SK-N-SH (cell line): ENCODE measurements around the gene ARHGEF7. TPM values are rescaled to one million over a fixed set of nuclear protein-coding genes. Genes with fewer than 3 reads are reported as not detected.

Experiments used
- CTCF ChIA-PET: fragments of 300-600, 350-600 bp; formaldehyde crosslinking; extraction: SDS; loops from one replicate; lab custom pipeline; 2021; lab: Yijun Ruan, JAX
- POLR2A ChIA-PET: fragments of 350-600 bp; sonication (Branson Sonifier 250); formaldehyde crosslinking; extraction: SDS; loops from one replicate; lab custom pipeline; 2020; ENCODE audit warnings: antibody characterized with exemption, inconsistent platforms; lab: Yijun Ruan, JAX
- DNase-seq: peaks from one replicate; pipeline ENCODE4 v3.0.0; 2012
- H2AFZ ChIP-seq: fragments of 200-600 bp; sonication (generic); 2 replicates; pipeline ENCODE4 v1.8.1; 2016; ENCODE audit warnings: antibody characterized with exemption, mild to moderate bottlenecking, low read depth
- H3F3A ChIP-seq: fragments of 200-600 bp; sonication (generic); replicated peaks from 2 replicates; pipeline ENCODE3; 2016; ENCODE audit warnings: antibody characterized with exemption, mild to moderate bottlenecking; ENCODE audit not compliant: insufficient read depth
- H3K27ac ChIP-seq, 2 experiments: fragments of 200-500 bp in 1 of 2; fragments of 200-600 bp in 1 of 2; sonication (Bioruptor generic) in 1 of 2; sonication (generic), shearing (Covaris generic) in 1 of 2; 2 replicates each; pipeline versions ENCODE4 v1.5.1 to v1.6.1; 2014 to 2016; ENCODE audit warnings: low read depth in 2 of 2, inconsistent platforms in 1 of 2, low read length in 1 of 2, mild to moderate bottlenecking in 1 of 2, mixed read lengths in 1 of 2
- H3K27me3 ChIP-seq: fragments of 200-600 bp; sonication (generic), shearing (Covaris generic); 2 replicates; pipeline ENCODE4 v1.6.1; 2016; ENCODE audit warnings: mixed run types; ENCODE audit not compliant: insufficient read depth
- H3K36me3 ChIP-seq, 2 experiments: fragments of 200-500 bp in 1 of 2; fragments of 200-600 bp in 1 of 2; sonication (Bioruptor generic) in 1 of 2; sonication (generic) in 1 of 2; replicated peaks in 1 of 2; 2 replicates each; pipeline versions ENCODE3 to v1.5.1; 2014 to 2016; ENCODE audit warnings: low read length in 1 of 2, mild to moderate bottlenecking in 1 of 2; ENCODE audit not compliant: insufficient read depth in 2 of 2, control insufficient read depth in 1 of 2
- H3K4me1 ChIP-seq, 2 experiments: fragments of 200-500 bp in 1 of 2; fragments of 200-600 bp in 1 of 2; sonication (Bioruptor generic) in 1 of 2; sonication (generic), shearing (Covaris generic) in 1 of 2; 2 replicates each; pipeline versions ENCODE4 v1.5.1 to v1.6.1; 2014 to 2016; ENCODE audit warnings: low read depth in 1 of 2, low read length in 1 of 2, mixed run types in 1 of 2; ENCODE audit not compliant: insufficient read depth in 2 of 2, control insufficient read depth in 1 of 2
- H3K4me2 ChIP-seq: fragments of 200-600 bp; sonication (generic), shearing (Covaris generic); 2 replicates; pipeline ENCODE4 v1.6.1; 2017; ENCODE audit warnings: mixed run types
- H3K4me3 ChIP-seq, 2 experiments: fragments of 200-500 bp in 1 of 2; fragments of 200-600 bp in 1 of 2; sonication (Bioruptor generic) in 1 of 2; sonication (generic), shearing (Covaris generic) in 1 of 2; 2 replicates each; pipeline versions ENCODE4 v1.5.1 to v1.8.1; 2014 to 2016; ENCODE audit warnings: low read depth in 2 of 2, inconsistent platforms in 1 of 2, low read length in 1 of 2, mild to moderate bottlenecking in 1 of 2, mixed read lengths in 1 of 2, moderate library complexity in 1 of 2
- H3K79me2 ChIP-seq: fragments of 200-600 bp; sonication (generic); 2 replicates; pipeline ENCODE4 v1.8.1; 2017; ENCODE audit warnings: mild to moderate bottlenecking; ENCODE audit not compliant: insufficient read depth
- H3K9ac ChIP-seq: fragments of 200-600 bp; sonication (generic); 2 replicates; pipeline ENCODE4 v1.6.1; 2017; ENCODE audit warnings: mixed run types
- H3K9me2 ChIP-seq: fragments of 200-600 bp; sonication (generic); 2 replicates; pipeline ENCODE4 v1.6.1; 2017; ENCODE audit warnings: mixed run types
- H3K9me3 ChIP-seq: fragments of 200-600 bp; sonication (generic); 2 replicates; pipeline ENCODE4 v1.6.1; 2017; ENCODE audit warnings: mixed run types, mild to moderate bottlenecking, moderate library complexity
- H4K20me1 ChIP-seq: fragments of 200-600 bp; sonication (generic); 2 replicates; pipeline ENCODE4 v1.6.1; 2017; ENCODE audit warnings: mild to moderate bottlenecking, mixed run types; ENCODE audit not compliant: insufficient read depth
- CHD2 ChIP-seq: fragments of 150-350 bp; IDR thresholded peaks from 2 replicates; pipeline ENCODE4 v1.6.1; 2018; ENCODE audit warnings: low read length; ENCODE audit not compliant: partially characterized antibody
- EP300 ChIP-seq, 2 experiments: IDR thresholded peaks; 2 replicates each; pipeline versions ENCODE4 v1.4.0 to v1.6.1; 2012; ENCODE audit warnings: borderline replicate concordance in 1 of 2, low read depth in 1 of 2, low read length in 1 of 2
- EZH2phosphoT487 ChIP-seq: fragments of 200-600 bp; sonication (generic); IDR thresholded peaks from 2 replicates; pipeline ENCODE4 v1.6.1; 2017; ENCODE audit warnings: low read depth, mixed run types, mild to moderate bottlenecking, antibody characterized with exemption, moderate library complexity, borderline replicate concordance
- FOXJ3 ChIP-seq: sonication (generic); formaldehyde crosslinking; IDR thresholded peaks from 2 replicates; pipeline ENCODE4 v1.5.1; 2020; ENCODE audit warnings: mild to moderate bottlenecking, missing genetic modification reagents
- GATA2 ChIP-seq: sonication (generic); formaldehyde crosslinking; IDR thresholded peaks from 2 replicates; pipeline ENCODE4 v1.5.0; 2020; ENCODE audit warnings: mild to moderate bottlenecking, missing genetic modification reagents
- MXI1 ChIP-seq: IDR thresholded peaks from 2 replicates; pipeline ENCODE4 v1.6.1; 2012; ENCODE audit warnings: mild to moderate bottlenecking, low read depth, low read length, improper control_type of control experiment
- NRF1 ChIP-seq: IDR thresholded peaks from 2 replicates; pipeline ENCODE4 v1.6.1; 2012; ENCODE audit warnings: low read depth, mild to moderate bottlenecking, low read length
- POLR2AphosphoS5 ChIP-seq: IDR thresholded peaks from 2 replicates; pipeline ENCODE4 v1.6.1; 2012; ENCODE audit warnings: low read depth, low read length
- RAD21 ChIP-seq: IDR thresholded peaks from 2 replicates; pipeline ENCODE4 v1.6.1; 2012; ENCODE audit warnings: mild to moderate bottlenecking, low read length
- RCOR1 ChIP-seq: fragments of 150-350 bp; IDR thresholded peaks from 2 replicates; pipeline ENCODE4 v1.6.1; 2017; ENCODE audit warnings: antibody characterized with exemption, low read length
- SIN3A ChIP-seq: IDR thresholded peaks from 2 replicates; pipeline ENCODE4 v1.6.1; 2012; ENCODE audit warnings: low read depth, mild to moderate bottlenecking, low read length, moderate library complexity, borderline replicate concordance
- SMC3 ChIP-seq: IDR thresholded peaks from 2 replicates; pipeline ENCODE4 v1.6.1; 2012; ENCODE audit warnings: low read depth, low read length, improper control_type of control experiment
- TAF1 ChIP-seq: IDR thresholded peaks from 2 replicates; pipeline ENCODE4 v1.6.1; 2012; ENCODE audit warnings: low read depth, mild to moderate bottlenecking, low read length, moderate library complexity, borderline replicate concordance
- TEAD4 ChIP-seq: IDR thresholded peaks from 2 replicates; pipeline ENCODE4 v1.4.0; 2012; ENCODE audit warnings: mild to moderate bottlenecking, borderline replicate concordance; ENCODE audit not compliant: insufficient read depth
- WGBS: methylation state at CpG from one replicate; pipeline ENCODE4 v1.1.6; 2017; ENCODE audit warnings: low lambda C conversion rate; 5-methylcytosine and 5-hydroxymethylcytosine counted together
- polyA plus RNA-seq, 3 experiments: library from polyadenylated mRNA; depleted of rRNA; stranded (reverse); fragments of >200 nt; gene quantifications; 2 replicates each; pipeline ENCODE4 v1.2.3, GENCODE V29; 2012
- TF ChIP-seq, protein P1 (sequence below): fragments of 150-350 bp; IDR thresholded peaks from 2 replicates; pipeline ENCODE4 v1.6.1; 2017; ENCODE audit warnings: antibody characterized with exemption, low read length, low read depth, borderline replicate concordance
- TF ChIP-seq, protein P2 (sequence below): IDR thresholded peaks from 2 replicates; pipeline ENCODE4 v1.4.0; 2012; ENCODE audit warnings: low read depth, borderline replicate concordance
- TF ChIP-seq, protein P3 (sequence below): fragments of 150-350 bp; IDR thresholded peaks from 2 replicates; pipeline ENCODE4 v1.6.1; 2016; ENCODE audit warnings: mild to moderate bottlenecking, low read depth, low read length
- TF ChIP-seq, protein P4 (sequence below): IDR thresholded peaks from 2 replicates; pipeline ENCODE4 v1.4.0; 2012; ENCODE audit warnings: low read depth, borderline replicate concordance

Gene ARHGEF7
- polyA plus RNA-seq, 1 of the 3 experiments (the other 2 are of a cell fraction) = 21.6 TPM

DNA sequence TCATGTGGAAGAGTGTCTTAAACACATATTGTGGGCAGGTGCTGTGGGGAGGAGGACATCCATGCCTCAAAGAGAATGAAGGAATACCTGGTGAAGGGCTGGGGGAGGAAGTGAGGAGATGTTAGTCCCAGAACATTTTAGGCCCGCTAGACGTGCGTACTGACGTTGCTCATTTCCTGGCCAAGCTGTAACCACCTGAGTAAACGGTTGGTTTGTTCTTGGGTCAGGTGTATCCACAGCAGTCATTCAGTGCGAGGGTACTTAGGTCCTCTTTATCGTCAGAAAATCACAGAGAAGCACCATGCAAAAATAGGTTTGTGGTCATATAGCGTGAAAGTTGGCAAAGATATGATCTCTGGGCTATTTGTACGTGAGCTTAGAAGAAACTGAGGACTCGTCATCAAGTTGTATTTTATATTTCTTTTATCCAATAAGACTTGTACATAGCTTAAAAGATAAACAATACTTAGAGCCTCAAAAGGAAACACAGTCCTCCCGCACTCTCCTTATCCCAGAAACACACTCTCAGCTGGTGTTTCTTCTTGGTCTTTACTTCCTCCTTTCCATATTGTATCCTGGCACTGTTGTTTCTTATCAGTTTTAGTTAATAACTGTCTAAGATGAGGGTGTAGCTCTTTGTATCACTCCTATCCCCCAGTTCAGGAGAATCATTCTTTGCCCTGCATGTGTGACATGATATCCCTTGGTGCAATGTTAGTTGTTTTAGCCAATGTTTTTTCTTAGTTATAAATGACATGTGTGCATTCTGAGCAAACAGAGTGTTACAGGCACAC lies 52.0 kb downstream of the ARHGEF7 start:
- Histone ChIP-seq H3K27ac (no peak overlapping the region), H4K20me1 (peaks cover 52% of the 10 kb centered on the region), H3K4me3 (no peak overlapping the region), H3K27me3 (no peaks in the 10 kb centered on the region), H2AFZ (no peak overlapping the region), H3K36me3 (peaks cover 26 to 31% of the 10 kb centered on the region in 2 experiments), H3K9ac (no peak overlapping the region), H3K9me3 (no peaks in the 10 kb centered on the region), H3K79me2 (peaks cover 98% of the 10 kb centered on the region), H3K4me1 (peaks cover 0 to 4% of the 10 kb centered on the region in 2 experiments; a peak in 1 of 4 replicates), H3F3A (no peaks in the 10 kb centered on the region), H3K9me2 (no peaks in the 10 kb centered on the region), H3K4me2 (no peak overlapping the region)
- ChIA-PET POLR2A (no interaction called here), CTCF (no interaction called here)
- WGBS = 95% methylated on average over 11 of the region's 11 CpGs
- no peak for DNase-seq
- TF ChIP-seq POLR2AphosphoS5 = no peak
- TF ChIP-seq CHD2 = no peak
- no peak for TF ChIP-seq SIN3A
- no peak for TF ChIP-seq RCOR1
- no peak for TF ChIP-seq SMC3
- no peak for TF ChIP-seq TEAD4
- TF ChIP-seq FOXJ3 (CRISPR knock-in tag) = no peak
- TF ChIP-seq, protein P1, sequence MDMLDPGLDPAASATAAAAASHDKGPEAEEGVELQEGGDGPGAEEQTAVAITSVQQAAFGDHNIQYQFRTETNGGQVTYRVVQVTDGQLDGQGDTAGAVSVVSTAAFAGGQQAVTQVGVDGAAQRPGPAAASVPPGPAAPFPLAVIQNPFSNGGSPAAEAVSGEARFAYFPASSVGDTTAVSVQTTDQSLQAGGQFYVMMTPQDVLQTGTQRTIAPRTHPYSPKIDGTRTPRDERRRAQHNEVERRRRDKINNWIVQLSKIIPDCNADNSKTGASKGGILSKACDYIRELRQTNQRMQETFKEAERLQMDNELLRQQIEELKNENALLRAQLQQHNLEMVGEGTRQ = no peak
- TF ChIP-seq EZH2phosphoT487 = no peak
- TF ChIP-seq, protein P2, sequence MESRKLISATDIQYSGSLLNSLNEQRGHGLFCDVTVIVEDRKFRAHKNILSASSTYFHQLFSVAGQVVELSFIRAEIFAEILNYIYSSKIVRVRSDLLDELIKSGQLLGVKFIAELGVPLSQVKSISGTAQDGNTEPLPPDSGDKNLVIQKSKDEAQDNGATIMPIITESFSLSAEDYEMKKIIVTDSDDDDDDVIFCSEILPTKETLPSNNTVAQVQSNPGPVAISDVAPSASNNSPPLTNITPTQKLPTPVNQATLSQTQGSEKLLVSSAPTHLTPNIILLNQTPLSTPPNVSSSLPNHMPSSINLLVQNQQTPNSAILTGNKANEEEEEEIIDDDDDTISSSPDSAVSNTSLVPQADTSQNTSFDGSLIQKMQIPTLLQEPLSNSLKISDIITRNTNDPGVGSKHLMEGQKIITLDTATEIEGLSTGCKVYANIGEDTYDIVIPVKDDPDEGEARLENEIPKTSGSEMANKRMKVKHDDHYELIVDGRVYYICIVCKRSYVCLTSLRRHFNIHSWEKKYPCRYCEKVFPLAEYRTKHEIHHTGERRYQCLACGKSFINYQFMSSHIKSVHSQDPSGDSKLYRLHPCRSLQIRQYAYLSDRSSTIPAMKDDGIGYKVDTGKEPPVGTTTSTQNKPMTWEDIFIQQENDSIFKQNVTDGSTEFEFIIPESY = no peak
- no peak for TF ChIP-seq NRF1
- TF ChIP-seq, protein P3, sequence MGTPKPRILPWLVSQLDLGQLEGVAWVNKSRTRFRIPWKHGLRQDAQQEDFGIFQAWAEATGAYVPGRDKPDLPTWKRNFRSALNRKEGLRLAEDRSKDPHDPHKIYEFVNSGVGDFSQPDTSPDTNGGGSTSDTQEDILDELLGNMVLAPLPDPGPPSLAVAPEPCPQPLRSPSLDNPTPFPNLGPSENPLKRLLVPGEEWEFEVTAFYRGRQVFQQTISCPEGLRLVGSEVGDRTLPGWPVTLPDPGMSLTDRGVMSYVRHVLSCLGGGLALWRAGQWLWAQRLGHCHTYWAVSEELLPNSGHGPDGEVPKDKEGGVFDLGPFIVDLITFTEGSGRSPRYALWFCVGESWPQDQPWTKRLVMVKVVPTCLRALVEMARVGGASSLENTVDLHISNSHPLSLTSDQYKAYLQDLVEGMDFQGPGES = no peak
- TF ChIP-seq MXI1 = no peak
- TF ChIP-seq GATA2 (CRISPR knock-in tag) = no peak
- TF ChIP-seq, protein P4, sequence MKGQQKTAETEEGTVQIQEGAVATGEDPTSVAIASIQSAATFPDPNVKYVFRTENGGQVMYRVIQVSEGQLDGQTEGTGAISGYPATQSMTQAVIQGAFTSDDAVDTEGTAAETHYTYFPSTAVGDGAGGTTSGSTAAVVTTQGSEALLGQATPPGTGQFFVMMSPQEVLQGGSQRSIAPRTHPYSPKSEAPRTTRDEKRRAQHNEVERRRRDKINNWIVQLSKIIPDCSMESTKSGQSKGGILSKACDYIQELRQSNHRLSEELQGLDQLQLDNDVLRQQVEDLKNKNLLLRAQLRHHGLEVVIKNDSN = no peak
- TF ChIP-seq EP300 (IDR thresholded peaks at IDR 0.05; ENCODE audit: borderline replicate concordance in 1 of 2, low read depth in 1 of 2, low read length in 1 of 2) = no peak
- no peak for TF ChIP-seq RAD21
- TF ChIP-seq TAF1 = no peak
